OCI-LY1 (cell line): Measurements from ENCODE around the gene XRCC1.
A peak's percentile ranks its signal among the peaks of the same experiment; 100 is the strongest.

ENCODE experiments used
- EZH2 ChIP-seq: fragments of 200-600 bp; sonication (generic), shearing (Covaris generic); IDR thresholded peaks from 2 replicates; pipeline ENCODE4 v1.8.0; 2017; ENCODE audit warnings: borderline replicate concordance, mixed run types, mild to moderate bottlenecking, antibody characterized with exemption, low read length, moderate library complexity, mixed read lengths
- TF ChIP-seq, protein P1 (sequence below): fragments of 200-600 bp; sonication (generic), shearing (Covaris generic); IDR thresholded peaks from 2 replicates; pipeline ENCODE4 v1.5.1; 2017; ENCODE audit warnings: mild to moderate bottlenecking, antibody characterized with exemption, low read length, moderate library complexity, mixed read lengths

DNA sequence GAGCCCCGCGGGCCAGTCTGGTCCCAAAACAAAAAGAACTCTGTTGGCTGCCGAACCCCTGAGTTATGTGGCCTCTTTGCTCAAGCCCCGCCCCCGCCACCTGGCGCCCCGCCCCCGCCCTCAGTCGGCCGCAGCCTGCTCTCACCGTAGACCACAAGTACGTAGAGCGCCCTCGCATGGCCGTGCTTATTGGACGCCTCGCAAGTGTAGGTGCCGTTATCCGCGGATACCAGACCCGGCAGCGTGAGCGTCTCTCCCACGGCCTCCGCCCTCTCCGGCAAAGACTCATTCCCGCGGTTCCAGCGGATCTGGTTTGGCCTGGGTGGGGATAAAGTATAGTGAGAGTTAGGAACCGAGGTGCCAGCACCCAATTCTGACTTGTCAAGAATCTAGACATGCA lies 49.6 kb upstream of the XRCC1 start:
- TF ChIP-seq, protein P1, sequence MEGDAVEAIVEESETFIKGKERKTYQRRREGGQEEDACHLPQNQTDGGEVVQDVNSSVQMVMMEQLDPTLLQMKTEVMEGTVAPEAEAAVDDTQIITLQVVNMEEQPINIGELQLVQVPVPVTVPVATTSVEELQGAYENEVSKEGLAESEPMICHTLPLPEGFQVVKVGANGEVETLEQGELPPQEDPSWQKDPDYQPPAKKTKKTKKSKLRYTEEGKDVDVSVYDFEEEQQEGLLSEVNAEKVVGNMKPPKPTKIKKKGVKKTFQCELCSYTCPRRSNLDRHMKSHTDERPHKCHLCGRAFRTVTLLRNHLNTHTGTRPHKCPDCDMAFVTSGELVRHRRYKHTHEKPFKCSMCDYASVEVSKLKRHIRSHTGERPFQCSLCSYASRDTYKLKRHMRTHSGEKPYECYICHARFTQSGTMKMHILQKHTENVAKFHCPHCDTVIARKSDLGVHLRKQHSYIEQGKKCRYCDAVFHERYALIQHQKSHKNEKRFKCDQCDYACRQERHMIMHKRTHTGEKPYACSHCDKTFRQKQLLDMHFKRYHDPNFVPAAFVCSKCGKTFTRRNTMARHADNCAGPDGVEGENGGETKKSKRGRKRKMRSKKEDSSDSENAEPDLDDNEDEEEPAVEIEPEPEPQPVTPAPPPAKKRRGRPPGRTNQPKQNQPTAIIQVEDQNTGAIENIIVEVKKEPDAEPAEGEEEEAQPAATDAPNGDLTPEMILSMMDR: peak; percentile 51
- TF ChIP-seq EZH2: no peak
